Sigmoid colon (tissue), 3 donors: Measurements from ENCODE around the gene LARP4B.

Experiments used
- CTCF ChIP-seq, 4 experiments: fragments of 450-650 bp in 3 of 4; fragments of 200-600 bp in 1 of 4; IDR thresholded peaks; one replicate each; pipeline ENCODE4 v1.5.1; 2016 to 2019; ENCODE audit warnings: antibody characterized with exemption in 4 of 4, mild to moderate bottlenecking in 3 of 4, moderate library complexity in 2 of 4
- POLR2A ChIP-seq, 2 donors: fragments of 450-650 bp; IDR thresholded peaks; one replicate each; pipeline ENCODE4 v1.6.1; 2016; ENCODE audit warnings: antibody characterized with exemption in 2 of 2, mild to moderate bottlenecking in 2 of 2, moderate library complexity in 2 of 2

GRCh38 chr10:784403-785088 is 147.0 kb downstream of the LARP4B start:
- TF ChIP-seq CTCF (IDR thresholded peaks at IDR 0.05), result no peak
- TF ChIP-seq POLR2A (IDR thresholded peaks at IDR 0.05), result no peak
